Stimulated activated CD4-positive, alpha-beta T cell treated with anti-CD3 and anti-CD28 coated beads, TNF-alpha, amount 100 ng/mL, for 24 hours (primary cell): ENCODE results near the gene SPATA31E1.
"Not testable (repeated sequence)": the region's sequence is repeated elsewhere in the genome, so short reads cannot be mapped to it uniquely, and the experiment has no call there.

ENCODE experiments used
- DNase-seq, 3 experiments: peaks; one replicate each; pipeline ENCODE4 v3.0.0-alpha.2; 2020; ENCODE audit warnings: low read depth in 3 of 3

SPATA31E1 gene

GRCh38 chr9:87934444-87934843, 51.8 kb downstream of the SPATA31E1 start:
- not testable (repeated sequence) for DNase-seq

- not testable (repeated sequence) for DNase-seq
Observed at GRCh38 chr9:87937352-87937751, 54.7 kb downstream of the SPATA31E1 start.

- not testable (repeated sequence) for DNase-seq
Observed at GRCh38 chr9:87937918-87938317, 55.2 kb downstream of the SPATA31E1 start.

GRCh38 chr9:87938336-87938735, 55.7 kb downstream of the SPATA31E1 start:
- not testable (repeated sequence) for DNase-seq
